B cell (primary cell): ENCODE results near the gene NYAP2.

Experiments used
- CTCF ChIP-seq: fragments of 200-600 bp; IDR thresholded peaks from one replicate; pipeline ENCODE4 v1.8.0; 2022; ENCODE audit warnings: antibody characterized with exemption, mild to moderate bottlenecking
- EZH2 ChIP-seq: IDR thresholded peaks from 2 replicates; pipeline ENCODE4 v1.6.1; 2012; ENCODE audit warnings: borderline replicate concordance, low read depth, mild to moderate bottlenecking, moderate library complexity, low read length; ENCODE audit not compliant: insufficient read depth, poor library complexity, severe bottlenecking

GRCh38 chr2:225354281-225354774 is 45.2 kb upstream of the NYAP2 start:
- no peak for TF ChIP-seq CTCF
- no peak for TF ChIP-seq EZH2
